Naive B cell (primary cell): ENCODE data around the gene TP53. TPM values are rescaled to one million over a fixed set of nuclear protein-coding genes. Genes with fewer than 3 reads are reported as not detected.
"Not testable (repeated sequence)": the region's sequence is repeated elsewhere in the genome, so short reads cannot be mapped to it uniquely, and the experiment has no call there.

ENCODE experiments used
- ATAC-seq, 2 donors: fragments of 150-1000 bp; cut with Tn5 transposase; 2 replicates each; pipeline ENCODE4 v1.10.0; 2021; ENCODE audit warnings: low read depth in 2 of 2, mild to moderate bottlenecking in 2 of 2, moderate library complexity in 2 of 2
- DNase-seq: peaks from one replicate; pipeline ENCODE4 v3.0.0; 2022
- H3K27ac Mint-ChIP-seq, 6 donors: one replicate each; pipeline ENCODE4 v1.8.0; 2020 to 2022; ENCODE audit warnings: mild to moderate bottlenecking in 6 of 6, mixed read lengths in 6 of 6, moderate library complexity in 5 of 6, inconsistent platforms in 2 of 6
- H3K27me3 Mint-ChIP-seq, 3 donors: one replicate each; pipeline ENCODE4 v1.8.0; 2021 to 2022; ENCODE audit warnings: mixed read lengths in 3 of 3, mild to moderate bottlenecking in 1 of 3
- H3K36me3 Mint-ChIP-seq, 2 donors: one replicate each; pipeline ENCODE4 v1.8.0; 2020 to 2022; ENCODE audit warnings: mixed read lengths in 2 of 2, inconsistent platforms in 1 of 2, mild to moderate bottlenecking in 1 of 2
- H3K4me1 Mint-ChIP-seq, 3 donors: one replicate each; pipeline ENCODE4 v1.8.0; 2020 to 2022; ENCODE audit warnings: mixed read lengths in 3 of 3, inconsistent platforms in 1 of 3, mild to moderate bottlenecking in 1 of 3, moderate library complexity in 1 of 3
- H3K4me3 Mint-ChIP-seq, 8 donors: one replicate each; pipeline ENCODE4 v1.8.0; 2020 to 2022; ENCODE audit warnings: mild to moderate bottlenecking in 8 of 8, mixed read lengths in 8 of 8, moderate library complexity in 8 of 8, inconsistent platforms in 2 of 8
- H3K9me3 Mint-ChIP-seq, 7 donors: one replicate each; pipeline ENCODE4 v1.8.0; 2020 to 2022; ENCODE audit warnings: mixed read lengths in 7 of 7, mild to moderate bottlenecking in 5 of 7, inconsistent platforms in 2 of 7, moderate library complexity in 1 of 7
- polyA plus RNA-seq, 6 donors: library from polyadenylated mRNA; unstranded; fragments of 300-500 nt; fragmentation: Illumina TruSeq; gene quantifications; one replicate each; pipeline ENCODE4 v1.2.3, GENCODE V29; 2021; ENCODE audit warnings: low read depth in 6 of 6

Gene TP53
- polyA plus RNA-seq, 6 donors from 2014 or later: 25.2 to 53.9 (median 47.7) TPM

- DNase-seq (no peak), ATAC-seq (no peak)
- Mint-ChIP-seq H3K9me3 (no peaks in the 10 kb centered on the region), H3K36me3 (no peaks in the 10 kb centered on the region), H3K27me3 (peaks cover 21 to 58% (median 55%) of the 10 kb centered on the region in 3 donors), H3K4me3 (peak overlapping the region in 7 of 8 donors; percentile 39 to 90 (median 68)), H3K27ac (peak overlapping the region in 1 of 6 donors; percentile 49), H3K4me1 (peaks cover 17 to 22% (median 18%) of the 10 kb centered on the region in 3 donors)
These were observed 35.5 kb downstream of the TP53 start for GRCh38 chr17:7651665-7652387.

GRCh38 chr17:7651097-7651664 is 36.1 kb downstream of the TP53 start:
- peaks cover 21 to 65% (median 62%) of the 10 kb centered on the region in 3 donors for H3K27me3 Mint-ChIP-seq
- H3K4me1 Mint-ChIP-seq: peaks cover 17 to 22% (median 19%) of the 10 kb centered on the region in 3 donors
- peak overlapping the region; percentile 82 to 96 (median 86) for H3K4me3 Mint-ChIP-seq
- peak in 1 of 2 donors; percentile 3 for ATAC-seq
- H3K36me3 Mint-ChIP-seq: no peaks in the 10 kb centered on the region
- H3K9me3 Mint-ChIP-seq: no peaks in the 10 kb centered on the region
- no peak for DNase-seq
- peak overlapping the region in 2 of 6 donors; percentile 46 to 68 for H3K27ac Mint-ChIP-seq

- peaks cover 17 to 22% (median 20%) of the 10 kb centered on the region in 3 donors for H3K4me1 Mint-ChIP-seq
- no peaks in the 10 kb centered on the region for H3K36me3 Mint-ChIP-seq
- H3K27me3 Mint-ChIP-seq: peaks cover 21 to 69% (median 67%) of the 10 kb centered on the region in 3 donors
- DNase-seq: peak; percentile 68
- peak within 1 kb of the TSS in 5 of 6 donors; percentile 46 to 88 (median 61) for H3K27ac Mint-ChIP-seq
- H3K9me3 Mint-ChIP-seq: no peaks in the 10 kb centered on the region
- peak; percentile 91 to 92 for ATAC-seq
- peak within 1 kb of the TSS; percentile 84 to 96 (median 90) for H3K4me3 Mint-ChIP-seq
These were observed 36.7 kb downstream of the TP53 start, which contains the start of gene ATP1B2 for GRCh38 chr17:7650509-7651096. ATP1B2 (plus strand) TSS chr17:7650926; CDS start chr17:7651519, 593 bp downstream.

- DNase-seq (no peak), ATAC-seq (no peak)
- Mint-ChIP-seq H3K27ac (no peak overlapping the region), H3K9me3 (no peaks in the 10 kb centered on the region), H3K36me3 (no peaks in the 10 kb centered on the region), H3K27me3 (peaks cover 10 to 48% (median 35%) of the 10 kb centered on the region in 3 donors), H3K4me1 (peaks cover 23 to 27% (median 23%) of the 10 kb centered on the region in 3 donors), H3K4me3 (peak overlapping the region in 1 of 8 donors; percentile 40)
These were observed 40.3 kb downstream of the TP53 start for GRCh38 chr17:7647018-7647417.

DNA sequence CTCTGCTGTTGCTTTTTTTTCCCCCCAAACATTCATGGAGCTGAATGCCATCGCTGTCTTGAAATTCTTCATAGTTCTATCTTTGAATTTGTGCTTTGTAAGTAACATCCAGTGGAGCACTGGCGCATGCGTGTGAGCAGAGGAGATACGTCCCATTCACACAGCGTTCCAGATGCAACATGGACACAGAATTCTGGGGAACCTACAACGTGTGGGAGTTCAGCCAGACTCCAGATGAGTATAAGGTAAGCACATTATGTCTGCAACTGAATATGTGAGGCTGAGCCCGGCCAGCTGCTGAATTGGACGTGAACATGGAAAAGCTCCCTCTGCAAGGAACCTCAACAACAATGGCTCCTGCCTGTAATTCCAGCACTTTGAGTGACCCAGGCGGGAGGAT is 40.8 kb downstream of the TP53 start:
- H3K27ac Mint-ChIP-seq: no peak overlapping the region
- ATAC-seq: no peak
- H3K36me3 Mint-ChIP-seq: no peaks in the 10 kb centered on the region
- peaks cover 22 to 27% (median 23%) of the 10 kb centered on the region in 3 donors for H3K4me1 Mint-ChIP-seq
- peaks cover 0 to 4% (median 0%) of the 10 kb centered on the region in 7 donors for H3K9me3 Mint-ChIP-seq
- DNase-seq: no peak
- no peak overlapping the region for H3K4me3 Mint-ChIP-seq
- H3K27me3 Mint-ChIP-seq: peaks cover 10 to 44% (median 30%) of the 10 kb centered on the region in 3 donors

- H3K36me3 Mint-ChIP-seq: no peaks in the 10 kb centered on the region
- ATAC-seq: peak; percentile 40 to 47
- H3K27ac Mint-ChIP-seq: peak overlapping the region in 1 of 6 donors; percentile 13
- H3K9me3 Mint-ChIP-seq: peaks cover 0 to 4% (median 0%) of the 10 kb centered on the region in 7 donors
- H3K27me3 Mint-ChIP-seq: peaks cover under 1 to 27% (median 14%) of the 10 kb centered on the region in 3 donors
- H3K4me1 Mint-ChIP-seq: peaks cover 6 to 14% (median 7%) of the 10 kb centered on the region in 3 donors
- no peak for DNase-seq
- peak overlapping the region in 1 of 8 donors; percentile 51 for H3K4me3 Mint-ChIP-seq
These were observed 42.5 kb downstream of the TP53 start for GRCh38 chr17:7644775-7645174.

- not testable (repeated sequence) for H3K27me3 Mint-ChIP-seq, ATAC-seq, H3K36me3 Mint-ChIP-seq, H3K9me3 Mint-ChIP-seq, DNase-seq
- Mint-ChIP-seq H3K27ac (peak overlapping the region in 1 of 6 donors; percentile 26), H3K4me1 (peaks cover 5 to 13% (median 6%) of the 10 kb centered on the region in 3 donors), H3K4me3 (peak overlapping the region in 2 of 8 donors; percentile 22 to 34)
These were observed 45.7 kb downstream of the TP53 start for GRCh38 chr17:7641635-7642034.

GRCh38 chr17:7640783-7641182 is 46.5 kb downstream of the TP53 start:
- H3K9me3 Mint-ChIP-seq: peaks cover 0 to 4% (median 0%) of the 10 kb centered on the region in 7 donors
- no peak for DNase-seq
- H3K4me3 Mint-ChIP-seq: no peak overlapping the region
- H3K4me1 Mint-ChIP-seq: peaks cover 5 to 10% (median 6%) of the 10 kb centered on the region in 3 donors
- ATAC-seq: no peak
- peaks cover 2 to 8% (median 3%) of the 10 kb centered on the region in 3 donors for H3K27me3 Mint-ChIP-seq
- no peaks in the 10 kb centered on the region for H3K36me3 Mint-ChIP-seq
- H3K27ac Mint-ChIP-seq: no peak overlapping the region

- no peak overlapping the region for H3K4me3 Mint-ChIP-seq
- no peak overlapping the region for H3K27ac Mint-ChIP-seq
- no peaks in the 10 kb centered on the region for H3K9me3 Mint-ChIP-seq
- ATAC-seq (no peak), DNase-seq (no peak)
- H3K36me3 Mint-ChIP-seq: no peaks in the 10 kb centered on the region
- H3K4me1 Mint-ChIP-seq: no peaks in the 10 kb centered on the region
- H3K27me3 Mint-ChIP-seq: peaks cover 3 to 14% (median 12%) of the 10 kb centered on the region in 3 donors
These were observed 51.1 kb downstream of the TP53 start for GRCh38 chr17:7636163-7636562.

- Mint-ChIP-seq H3K4me1 (no peaks in the 10 kb centered on the region), H3K9me3 (no peaks in the 10 kb centered on the region), H3K4me3 (no peak overlapping the region), H3K27ac (no peak overlapping the region), H3K27me3 (peaks cover 3 to 14% (median 12%) of the 10 kb centered on the region in 3 donors), H3K36me3 (no peaks in the 10 kb centered on the region)
- no peak for ATAC-seq
- DNase-seq: no peak
These were observed 52.9 kb downstream of the TP53 start for GRCh38 chr17:7634384-7634783.

DNA sequence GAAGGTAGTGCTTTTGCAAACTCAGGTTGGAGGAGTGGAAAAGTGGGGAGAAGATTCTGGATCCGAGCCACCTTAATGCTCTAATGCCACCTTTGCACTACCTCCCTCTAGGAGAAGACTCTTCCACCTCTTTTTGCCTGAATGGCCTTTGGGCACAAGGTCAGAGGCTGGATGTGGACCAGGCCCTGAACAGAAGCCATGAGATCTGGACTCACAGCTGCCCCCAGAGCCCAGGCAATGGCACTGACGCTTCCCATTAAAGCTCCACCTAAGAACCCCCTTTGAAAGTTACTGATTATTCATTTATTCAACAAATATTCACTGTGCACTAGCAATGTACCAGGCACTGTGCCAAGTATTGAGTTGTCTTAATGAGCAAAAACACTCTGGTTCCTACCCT is 54.2 kb downstream of the TP53 start:
- Mint-ChIP-seq H3K27ac (peak overlapping the region in 1 of 6 donors; percentile 10), H3K4me3 (no peak overlapping the region), H3K36me3 (no peaks in the 10 kb centered on the region), H3K9me3 (no peaks in the 10 kb centered on the region), H3K4me1 (no peaks in the 10 kb centered on the region), H3K27me3 (peaks cover 0 to 14% (median 12%) of the 10 kb centered on the region in 3 donors)
- DNase-seq: no peak
- no peak for ATAC-seq

DNA sequence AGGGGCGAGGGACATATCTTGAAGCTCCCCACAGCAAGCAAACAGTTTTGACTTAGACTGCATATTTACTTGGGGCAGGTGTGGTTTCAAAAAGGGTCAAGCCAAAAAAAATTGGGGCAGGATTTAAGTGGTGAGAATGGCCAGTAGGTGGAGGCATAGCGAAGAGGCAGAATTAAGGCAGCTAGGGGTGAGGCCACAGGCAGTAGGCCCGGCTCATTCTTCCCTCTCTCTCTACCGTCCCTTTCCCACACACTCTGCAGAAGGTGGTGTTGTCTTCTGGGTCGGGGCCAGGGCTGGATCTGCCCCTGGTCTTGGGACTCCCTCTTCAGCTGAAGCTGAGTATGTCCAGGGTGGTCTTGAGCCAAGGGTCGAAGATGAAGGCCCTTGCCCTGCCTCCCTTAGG is 54.8 kb downstream of the TP53 start:
- Mint-ChIP-seq H3K4me1 (peaks cover 0 to 2% (median 0%) of the 10 kb centered on the region in 3 donors), H3K36me3 (no peaks in the 10 kb centered on the region), H3K4me3 (peak overlapping the region in 1 of 8 donors; percentile 37), H3K27ac (peak overlapping the region in 1 of 6 donors; percentile 57), H3K9me3 (no peaks in the 10 kb centered on the region), H3K27me3 (peaks cover 0 to 14% (median 12%) of the 10 kb centered on the region in 3 donors)
- DNase-seq: no peak
- peak; percentile 27 to 32 for ATAC-seq
